Mesodermal cell (in vitro differentiated cells): ENCODE data around the gene UQCRQ.

Experiments
- H3K27ac ChIP-seq: 2 replicates; pipeline ENCODE4 v1.7.0; 2013; ENCODE audit warnings: mild to moderate bottlenecking, low read depth, low read length, moderate library complexity; ENCODE audit not compliant: severe bottlenecking
- H3K36me3 ChIP-seq: 2 replicates; pipeline ENCODE4 v1.7.1; 2013; ENCODE audit warnings: mild to moderate bottlenecking, low read length, moderate library complexity; ENCODE audit not compliant: control insufficient read depth, insufficient read depth
- H3K4me1 ChIP-seq: one replicate; pipeline ENCODE4 v1.7.1; 2013; ENCODE audit warnings: mild to moderate bottlenecking, low read length; ENCODE audit not compliant: insufficient read depth, control insufficient read depth, poor library complexity, severe bottlenecking
- H3K4me3 ChIP-seq: 2 replicates; pipeline ENCODE4 v1.7.0; 2013; ENCODE audit warnings: low read length, control low read depth, mild to moderate bottlenecking; ENCODE audit not compliant: insufficient read depth, poor library complexity, severe bottlenecking; ENCODE audit errors: extremely low read depth
- H3K9me3 ChIP-seq: 2 replicates; pipeline ENCODE4 v1.7.1; 2013; ENCODE audit warnings: mild to moderate bottlenecking, low read length, moderate library complexity; ENCODE audit not compliant: control insufficient read depth
- WGBS, 2 experiments: methylation state at CpG; one replicate each; pipeline ENCODE4 v1.1.5; 2013; ENCODE audit warnings: missing lambda C conversion rate in 2 of 2; ENCODE audit not compliant: insufficient coverage in 2 of 2; 5-methylcytosine and 5-hydroxymethylcytosine counted together

UQCRQ gene

DNA sequence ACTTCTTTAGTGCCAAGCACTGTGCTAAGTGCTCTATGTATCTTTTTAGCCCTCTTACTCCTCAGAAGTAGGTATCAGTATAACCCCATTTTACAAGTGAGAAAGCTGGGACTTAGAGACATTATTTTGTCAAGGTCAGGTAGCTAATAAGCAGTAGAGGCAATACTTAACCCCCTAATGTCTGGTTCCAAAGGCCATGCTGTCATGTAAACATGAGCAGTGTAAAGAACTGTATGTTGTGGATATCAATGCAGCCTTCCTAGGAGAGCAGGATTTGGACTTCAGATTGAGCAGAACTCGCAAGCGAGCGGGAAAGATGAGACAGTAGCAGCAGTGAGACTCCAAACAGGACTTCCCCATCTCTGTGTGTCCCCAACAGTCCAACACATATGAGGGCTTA, 32.4 kb upstream of the UQCRQ start:
- no peaks in the 10 kb centered on the region for H3K36me3 ChIP-seq
- no peaks in the 10 kb centered on the region for H3K9me3 ChIP-seq
- WGBS, 2 experiments, result no CpG with 5 or more reads among the region's 3 CpGs
- no peak overlapping the region for H3K4me3 ChIP-seq
- no peak overlapping the region for H3K27ac ChIP-seq
- H3K4me1 ChIP-seq, result no peaks in the 10 kb centered on the region

- peaks cover 4% of the 10 kb centered on the region for H3K4me1 ChIP-seq
- H3K9me3 ChIP-seq, result no peaks in the 10 kb centered on the region
- H3K36me3 ChIP-seq, result no peaks in the 10 kb centered on the region
- H3K4me3 ChIP-seq, result no peak overlapping the region
- no peak overlapping the region for H3K27ac ChIP-seq
- 100% methylated on average over 1 of the region's 1 CpG for WGBS, 2 experiments
These were observed 29.6 kb upstream of the UQCRQ start for GRCh38 chr5:132836852-132837251.

DNA sequence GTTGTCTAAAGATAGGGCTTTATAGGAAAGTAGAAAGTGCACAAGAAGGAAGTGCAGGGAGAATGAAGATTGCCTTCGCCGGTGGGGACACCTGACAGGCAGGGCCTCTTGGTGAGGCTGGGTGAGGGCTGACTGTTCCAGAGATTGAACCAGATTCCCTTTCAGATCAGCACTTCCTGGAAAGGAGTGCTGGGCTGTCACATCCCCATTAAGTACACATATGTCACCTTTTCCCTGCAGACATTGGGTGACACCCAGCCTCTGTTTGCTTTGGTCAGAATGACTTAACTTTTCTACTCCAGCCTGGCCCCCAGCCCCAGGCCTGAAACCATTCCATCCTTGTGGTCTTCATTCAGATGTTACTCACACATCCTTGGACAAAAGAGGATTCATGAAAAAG, 28.6 kb upstream of the UQCRQ start:
- Histone ChIP-seq H3K9me3 (no peaks in the 10 kb centered on the region), H3K36me3 (no peaks in the 10 kb centered on the region), H3K27ac (no peak overlapping the region), H3K4me1 (peaks cover 4% of the 10 kb centered on the region), H3K4me3 (no peak overlapping the region)
- 100% methylated on average over 2 of the region's 2 CpGs; no CpG with 5 or more reads in 1 of the 2 experiments for WGBS, 2 experiments

- Histone ChIP-seq H3K4me1 (peaks cover 4% of the 10 kb centered on the region), H3K27ac (no peak overlapping the region), H3K36me3 (no peaks in the 10 kb centered on the region), H3K4me3 (no peak overlapping the region), H3K9me3 (no peaks in the 10 kb centered on the region)
- WGBS, 2 experiments, result 88 to 98% methylated on average over 2 to 3 of the region's 3 CpGs
These were observed 27.7 kb upstream of the UQCRQ start for GRCh38 chr5:132838516-132839282.

- Histone ChIP-seq H3K4me3 (no peak overlapping the region), H3K27ac (peak overlapping the region; percentile 75), H3K9me3 (no peaks in the 10 kb centered on the region), H3K36me3 (no peaks in the 10 kb centered on the region), H3K4me1 (peaks cover 4% of the 10 kb centered on the region)
- 86 to 87% methylated on average over 5 to 6 of the region's 8 CpGs for WGBS, 2 experiments
These were observed 26.8 kb upstream of the UQCRQ start for GRCh38 chr5:132839426-132840301.

- Histone ChIP-seq H3K36me3 (no peaks in the 10 kb centered on the region), H3K9me3 (no peaks in the 10 kb centered on the region), H3K4me3 (no peak overlapping the region), H3K4me1 (peaks cover 4% of the 10 kb centered on the region), H3K27ac (peak overlapping the region; percentile 75)
- WGBS, 2 experiments, result 76 to 92% methylated on average over 2 of the region's 3 CpGs
These were observed 26.1 kb upstream of the UQCRQ start for GRCh38 chr5:132840313-132840712.

GRCh38 chr5:132840896-132841295, 25.5 kb upstream of the UQCRQ start:
- H3K4me3 ChIP-seq, result no peak overlapping the region
- no peaks in the 10 kb centered on the region for H3K9me3 ChIP-seq
- WGBS, 2 experiments, result 75% methylated on average over 1 of the region's 1 CpG; no CpG with 5 or more reads in 1 of the 2 experiments
- peaks cover 4% of the 10 kb centered on the region for H3K4me1 ChIP-seq
- H3K27ac ChIP-seq, result no peak overlapping the region
- H3K36me3 ChIP-seq, result no peaks in the 10 kb centered on the region

- Histone ChIP-seq H3K4me1 (peaks cover 4% of the 10 kb centered on the region), H3K4me3 (no peak overlapping the region), H3K27ac (no peak overlapping the region), H3K9me3 (no peaks in the 10 kb centered on the region), H3K36me3 (no peaks in the 10 kb centered on the region)
- WGBS, 2 experiments, result 88 to 93% methylated on average over 4 of the region's 4 CpGs
These were observed 25.1 kb upstream of the UQCRQ start for GRCh38 chr5:132841305-132841704.

GRCh38 chr5:132848270-132848669, 18.2 kb upstream of the UQCRQ start:
- H3K27ac ChIP-seq, result no peak overlapping the region
- H3K4me1 ChIP-seq, result no peaks in the 10 kb centered on the region
- H3K4me3 ChIP-seq, result no peak overlapping the region
- 85 to 98% methylated on average over 2 to 7 of the region's 8 CpGs for WGBS, 2 experiments
- H3K9me3 ChIP-seq, result no peaks in the 10 kb centered on the region
- no peaks in the 10 kb centered on the region for H3K36me3 ChIP-seq

DNA sequence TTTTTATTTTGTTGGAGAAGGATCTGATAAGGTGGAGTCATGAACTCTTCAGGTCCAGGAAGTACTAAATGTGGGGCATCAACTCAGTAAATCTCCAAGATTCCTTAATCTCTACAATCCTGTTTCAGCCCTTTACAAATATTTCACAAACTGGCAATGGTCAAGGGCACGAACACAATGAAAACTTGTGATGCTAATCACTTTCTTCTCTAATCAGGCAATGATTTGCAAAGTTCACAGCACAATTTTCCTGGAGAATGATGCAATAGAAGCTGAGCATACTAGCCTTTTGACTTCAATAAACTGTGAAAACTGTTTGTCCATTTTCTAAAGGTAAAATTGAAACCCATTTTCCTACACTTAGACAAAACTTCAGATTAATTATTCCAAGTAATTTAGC, 17.1 kb upstream of the UQCRQ start:
- Histone ChIP-seq H3K4me3 (no peak overlapping the region), H3K27ac (no peak overlapping the region), H3K9me3 (no peaks in the 10 kb centered on the region), H3K4me1 (no peaks in the 10 kb centered on the region), H3K36me3 (no peaks in the 10 kb centered on the region)
- WGBS, 2 experiments, result 67% methylated on average over 1 of the region's 1 CpG; no CpG with 5 or more reads in 1 of the 2 experiments
